ENCODE results near the gene NAV2.
"Not testable (repeated sequence)": the region's sequence is repeated elsewhere in the genome, so short reads cannot be mapped to it uniquely, and the experiment has no call there.

Gene NAV2

DNA sequence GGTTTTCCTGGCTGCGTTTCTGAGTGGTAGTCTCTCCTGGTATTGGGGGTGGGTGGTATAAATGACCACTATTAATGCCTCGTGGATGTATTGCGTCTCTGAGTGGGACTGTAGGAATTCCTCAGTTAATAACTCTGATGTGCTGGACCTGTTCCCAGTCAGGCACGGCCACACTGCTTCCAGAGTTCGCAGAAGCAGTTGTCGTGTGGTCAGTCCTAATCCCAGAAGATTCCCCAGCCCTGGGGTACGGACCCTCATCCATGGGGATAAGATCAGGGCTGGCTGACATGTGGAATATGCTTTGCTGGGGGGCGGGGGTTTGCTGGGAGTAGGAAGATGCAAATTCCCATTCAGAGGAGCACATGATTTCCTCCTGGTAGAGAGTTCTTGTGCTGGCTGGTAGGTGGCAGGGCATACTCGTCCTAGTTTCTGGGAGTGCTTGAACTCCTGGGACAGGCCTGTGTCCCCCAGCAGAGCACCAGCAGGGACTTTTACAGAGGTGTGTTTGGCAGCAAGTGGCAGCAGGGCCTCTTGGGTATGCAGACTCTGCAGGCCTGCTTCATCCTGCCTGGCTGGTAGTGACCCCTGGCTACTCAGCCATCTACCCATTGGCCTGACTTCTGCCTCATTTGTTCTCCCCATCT lies 157.4 kb downstream of the NAV2 start:
- no peak for DNase-seq

DNA sequence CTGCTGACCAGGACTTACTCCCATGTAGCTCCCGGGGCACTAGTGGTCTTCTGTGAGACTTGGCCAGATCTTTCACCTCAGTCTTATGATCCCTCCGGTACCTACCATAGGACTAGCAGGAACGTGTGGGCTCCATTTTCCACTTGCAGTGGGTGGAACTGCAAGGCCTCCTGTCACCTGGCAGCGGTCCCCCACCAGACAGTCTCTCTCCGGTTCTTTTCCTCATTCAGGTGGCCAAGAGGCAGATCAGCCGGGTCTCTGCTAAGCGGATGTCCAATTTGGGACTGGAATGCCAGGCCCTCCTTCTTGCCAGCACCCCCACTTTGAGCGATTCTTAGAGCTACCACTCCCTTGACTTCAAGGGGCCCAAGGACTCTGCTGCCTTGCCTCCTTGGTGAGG lies 158.9 kb downstream of the NAV2 start:
- DNase-seq, result no peak

DNA sequence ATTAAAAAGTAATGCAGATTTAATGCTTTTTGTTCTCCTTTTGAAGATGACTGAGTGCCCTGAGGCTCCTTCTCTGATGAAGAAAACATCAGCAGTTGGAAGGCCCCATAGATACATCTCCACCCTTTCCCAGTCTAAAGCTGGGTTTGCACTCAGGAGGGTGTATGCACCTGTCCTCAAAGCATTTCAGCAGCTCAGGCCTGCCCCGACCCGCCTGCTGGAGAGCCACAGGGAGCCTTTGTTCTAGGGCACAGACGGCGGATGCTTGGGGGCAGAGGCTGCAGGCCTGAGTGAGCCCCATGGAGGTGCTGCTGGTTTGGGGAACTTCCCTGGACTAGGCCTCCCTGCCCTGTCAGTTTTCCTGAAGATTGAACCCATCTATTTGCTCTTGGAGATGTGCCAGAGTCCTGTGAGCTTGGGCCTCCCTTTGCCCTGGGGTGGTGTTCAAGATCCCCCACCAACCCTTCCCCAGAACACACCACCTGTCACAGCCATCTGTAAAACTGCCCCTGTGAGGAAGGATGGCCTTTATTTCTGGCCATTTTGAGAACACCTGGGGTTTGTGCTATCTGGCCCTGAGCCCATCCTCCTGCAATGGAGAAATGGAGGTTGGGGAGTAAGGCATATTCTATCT lies 160.0 kb downstream of the NAV2 start:
- DNase-seq, result no peak

DNA sequence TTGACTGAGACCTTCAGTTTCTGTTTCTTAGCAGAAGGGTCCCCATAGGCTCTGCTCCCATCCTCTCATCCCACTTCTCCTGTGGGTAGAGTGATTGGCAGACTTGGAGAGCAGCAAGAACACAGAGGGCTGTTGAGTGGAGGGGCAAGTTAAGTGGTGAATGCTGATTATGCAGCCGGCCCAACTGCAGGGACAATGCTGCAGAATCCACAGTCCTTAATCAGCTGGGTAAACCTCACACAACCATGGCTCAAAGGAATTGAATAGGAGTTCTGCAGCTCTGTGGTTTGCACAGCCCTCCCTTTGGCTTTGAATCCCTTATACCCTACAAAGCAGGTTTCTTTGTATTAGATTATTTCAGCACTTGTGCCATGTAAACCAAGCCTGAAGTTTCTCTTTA lies 161.1 kb downstream of the NAV2 start:
- no peak for DNase-seq

DNA sequence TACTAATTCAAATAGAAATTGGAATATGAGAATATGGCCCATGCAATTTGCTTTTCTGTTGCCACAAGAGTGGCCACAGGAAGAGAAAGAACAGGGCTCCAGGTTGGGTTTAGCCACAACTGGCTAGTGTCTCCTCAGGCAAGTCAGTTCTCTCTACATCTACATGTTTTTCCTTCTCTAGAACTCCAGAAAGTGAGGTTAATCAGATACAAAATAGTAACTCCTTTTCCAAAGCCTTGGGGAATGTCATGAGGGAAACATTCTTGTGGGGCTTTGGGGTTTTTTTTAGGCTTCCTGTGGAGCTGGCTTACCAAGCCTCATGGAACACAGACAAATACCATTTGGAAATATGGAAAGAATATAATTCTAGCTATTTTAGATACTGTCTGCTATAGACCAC lies 161.6 kb downstream of the NAV2 start:
- no peak for DNase-seq

DNA sequence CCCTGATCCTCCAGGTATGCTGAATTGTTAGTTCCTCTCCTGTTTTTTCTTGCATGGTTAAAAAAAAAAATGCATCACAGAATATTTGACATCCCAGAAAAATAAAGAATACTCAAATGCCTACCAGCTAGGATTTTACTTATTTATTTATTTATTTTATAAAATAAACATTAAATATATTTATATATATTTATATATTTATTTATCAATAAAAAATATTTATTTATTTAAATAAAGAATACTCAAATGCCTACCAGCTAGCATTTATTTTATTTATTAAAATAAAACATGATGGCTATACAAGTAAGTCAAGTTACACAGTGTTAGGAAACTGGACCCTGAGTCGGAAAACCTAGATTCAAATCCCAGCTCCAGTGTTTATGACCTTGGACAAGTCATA lies 164.1 kb downstream of the NAV2 start:
- DNase-seq, result no peak

DNA sequence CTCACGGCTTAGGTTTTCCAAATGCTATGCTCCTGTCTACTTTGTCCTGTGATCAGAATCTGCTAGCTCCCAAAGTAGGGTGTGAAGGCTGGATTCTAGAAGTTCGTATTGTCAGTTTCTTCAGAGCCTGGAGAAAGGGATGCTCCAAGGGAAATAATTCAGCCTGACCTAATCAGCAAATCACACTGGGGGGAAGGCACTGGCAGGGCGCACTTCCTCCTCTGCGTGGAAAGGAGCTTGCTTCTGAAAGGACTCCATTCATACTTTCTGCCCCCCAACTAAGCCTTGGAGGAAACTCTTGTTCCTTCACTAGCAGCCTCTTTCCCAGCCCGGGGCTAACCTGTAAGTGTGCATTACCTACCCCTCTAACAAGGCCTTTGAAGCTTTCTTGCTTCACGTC lies 165.9 kb downstream of the NAV2 start:
- no peak for DNase-seq

DNA sequence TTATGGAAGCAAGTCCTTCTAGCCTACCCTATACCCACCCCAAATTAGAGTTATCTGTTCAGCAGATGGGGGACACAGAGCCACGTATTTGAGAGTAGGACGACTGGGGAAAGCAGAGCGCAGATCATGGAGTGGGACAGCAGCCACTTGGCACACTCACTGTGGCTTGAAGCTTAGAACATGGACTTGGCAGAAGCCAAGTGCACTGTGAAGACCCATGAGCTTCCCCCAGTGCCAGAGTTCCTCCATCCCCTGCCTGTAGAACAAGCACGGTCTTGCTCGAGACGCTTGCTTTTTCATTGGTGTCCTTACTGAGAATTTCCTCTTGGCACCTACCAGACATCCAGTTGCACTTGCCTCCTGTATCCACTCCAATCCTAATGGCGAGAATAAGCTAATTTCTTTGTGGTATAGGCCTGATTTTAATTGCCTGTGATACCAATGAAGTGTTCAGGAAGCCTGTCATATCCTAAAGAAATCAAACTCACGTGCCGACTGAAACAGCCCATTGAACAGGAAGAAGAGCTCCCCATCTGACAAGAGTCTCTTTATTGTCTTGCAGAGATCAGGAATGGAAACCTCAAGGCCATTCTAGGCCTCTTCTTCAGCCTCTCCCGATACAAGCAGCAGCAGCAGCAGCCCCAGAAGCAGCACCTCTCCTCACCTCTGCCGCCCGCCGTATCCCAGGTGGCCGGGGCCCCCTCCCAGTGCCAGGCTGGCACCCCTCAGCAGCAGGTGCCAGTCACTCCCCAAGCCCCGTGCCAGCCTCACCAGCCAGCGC lies 166.9 kb downstream of the NAV2 start:
- DNase-seq, result peak; percentile 50

DNA sequence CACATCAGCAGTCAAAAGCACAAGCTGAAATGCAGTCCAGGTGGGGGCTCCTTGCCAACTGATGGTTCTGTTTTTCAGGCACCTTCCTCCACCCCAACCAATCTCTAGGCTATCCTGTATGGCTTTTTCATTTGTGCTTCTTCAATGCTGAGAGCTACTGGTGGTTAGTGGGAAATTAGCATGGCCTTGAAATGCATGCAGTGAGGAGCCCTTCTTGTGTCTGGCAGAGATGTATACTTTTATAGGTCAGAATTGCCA lies 167.4 kb downstream of the NAV2 start:
- DNase-seq, result no peak

DNA sequence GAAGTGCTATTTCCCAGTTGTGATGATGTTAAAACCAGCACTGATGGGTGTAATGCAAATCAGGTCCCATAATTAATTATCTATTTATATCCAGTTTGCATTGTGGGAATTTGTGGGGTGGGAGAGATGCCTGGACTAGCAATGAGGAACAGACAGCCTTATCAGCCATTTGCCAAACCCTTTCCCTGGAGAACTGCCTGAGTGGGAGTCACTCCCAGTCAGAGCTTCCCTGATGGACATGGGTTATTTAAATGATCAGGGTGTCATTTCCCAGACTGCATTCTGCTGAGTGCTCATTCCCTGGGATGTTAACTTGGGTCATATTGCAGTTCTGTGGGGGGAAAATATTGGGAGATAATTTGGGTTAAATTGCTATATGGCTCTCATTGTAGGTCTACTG lies 168.5 kb downstream of the NAV2 start:
- no peak for DNase-seq

DNA sequence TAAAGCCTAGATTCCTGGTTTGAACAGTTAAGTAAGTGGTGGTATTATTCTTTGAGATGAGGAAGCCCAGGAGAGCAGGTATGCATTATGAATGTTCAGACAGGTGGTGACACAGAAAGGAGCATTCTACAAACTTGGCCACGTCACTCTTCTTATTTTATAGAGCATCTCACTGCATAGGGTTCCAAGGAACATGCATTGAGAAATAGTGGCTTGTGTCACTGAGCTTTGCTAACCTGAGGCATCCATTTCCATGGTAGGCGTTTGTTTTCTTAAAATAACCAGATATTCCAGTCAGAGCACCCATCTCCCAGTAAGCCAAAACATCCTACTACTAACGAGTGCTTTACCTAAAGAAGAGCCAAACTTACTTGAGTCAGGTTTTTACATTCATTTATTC lies 169.7 kb downstream of the NAV2 start:
- no peak for DNase-seq

DNA sequence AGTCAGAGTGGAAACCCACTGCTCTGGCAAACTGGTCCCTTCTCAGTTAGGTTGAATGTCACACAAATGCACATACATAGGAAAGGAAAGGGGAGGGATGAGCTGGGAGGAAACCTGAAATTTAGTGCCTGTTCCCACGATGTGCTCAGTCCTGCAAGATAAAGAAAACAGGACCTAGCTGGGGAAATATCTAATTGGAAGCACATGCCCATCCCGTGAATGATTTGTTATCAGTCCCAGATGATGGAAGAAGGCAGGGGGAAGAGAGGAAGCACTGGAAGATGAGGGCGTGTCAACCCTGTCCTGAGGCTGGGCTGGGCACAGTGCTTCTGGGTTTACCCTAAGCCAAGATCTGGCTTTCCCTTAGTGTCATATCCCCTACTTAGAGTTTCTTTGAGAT lies 173.9 kb downstream of the NAV2 start:
- no peak for DNase-seq

DNA sequence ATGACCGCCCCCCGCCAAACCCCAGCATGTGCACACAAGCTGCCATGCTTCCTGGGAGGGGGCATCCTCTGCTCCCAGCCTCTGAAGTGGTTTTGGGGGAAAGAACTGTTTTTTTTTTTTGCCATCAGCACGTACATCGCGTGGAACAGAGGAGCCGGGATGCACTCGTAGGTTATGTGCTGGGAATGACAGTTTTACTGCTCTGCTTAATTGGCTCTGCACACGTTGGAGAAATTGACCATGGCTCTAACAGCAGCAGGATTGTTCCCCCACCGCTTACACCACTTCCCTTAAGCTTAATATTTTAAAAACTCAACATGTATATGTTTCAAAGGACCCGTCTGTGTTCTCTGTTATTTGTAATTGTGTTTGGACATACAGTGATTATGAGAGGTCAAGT lies 175.2 kb downstream of the NAV2 start:
- no peak for DNase-seq

DNA sequence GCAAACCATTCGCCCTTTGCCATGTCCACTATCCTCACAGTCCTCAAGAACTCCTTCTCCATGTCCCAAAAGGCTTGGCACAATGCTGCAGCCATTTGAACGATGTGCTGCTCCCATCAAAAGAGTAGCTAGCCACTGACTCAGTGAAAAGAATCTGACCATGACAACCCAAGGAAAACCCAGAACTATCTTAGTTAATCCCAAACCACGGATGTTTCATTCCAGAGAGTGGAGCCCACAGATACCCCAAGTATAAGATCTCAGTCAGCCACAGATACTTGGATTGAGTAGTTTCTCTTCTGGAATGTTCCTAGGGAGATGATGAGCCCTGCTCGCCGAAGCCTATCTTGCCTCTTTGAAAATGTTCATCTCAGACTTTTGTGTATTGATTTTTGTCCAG lies 176.9 kb downstream of the NAV2 start:
- DNase-seq, result no peak

DNA sequence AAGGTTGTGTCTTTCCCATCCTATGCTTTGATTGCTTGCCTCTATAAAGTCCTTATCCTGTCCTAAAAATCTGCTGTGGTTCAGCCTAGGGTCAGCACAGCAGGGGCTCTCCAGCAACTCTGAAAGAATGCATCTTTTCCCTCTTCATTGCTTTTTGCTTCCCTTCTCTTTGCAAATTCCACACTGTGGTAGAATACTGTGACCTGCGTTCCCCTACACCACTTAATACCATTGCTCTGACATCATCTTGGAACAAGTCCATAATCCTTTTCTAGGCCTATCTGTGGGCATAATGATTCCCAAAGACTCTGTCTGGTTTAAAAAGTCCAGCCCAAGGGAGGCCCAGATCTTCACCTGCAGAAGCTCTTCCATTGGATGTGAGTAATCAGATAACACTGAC lies 177.7 kb downstream of the NAV2 start:
- DNase-seq, result no peak

DNA sequence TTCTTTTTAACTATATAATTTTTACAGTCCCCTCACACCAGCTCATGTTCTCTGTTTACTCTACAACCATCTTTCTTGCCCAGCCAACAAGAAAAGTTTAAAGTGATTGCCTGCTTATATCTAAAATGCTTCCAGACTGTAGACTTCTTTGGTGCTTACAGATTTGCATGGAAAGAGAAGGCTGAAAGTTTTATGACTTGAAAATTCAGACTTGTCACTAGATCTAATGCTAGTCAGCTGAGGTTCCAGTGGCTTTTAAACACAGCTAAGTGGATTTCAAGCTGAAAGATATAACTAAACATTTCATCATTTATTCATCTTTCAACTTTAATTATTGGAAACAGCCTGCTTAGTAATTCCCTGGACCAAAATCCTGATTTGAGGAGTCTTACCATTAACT lies 178.4 kb downstream of the NAV2 start:
- no peak for DNase-seq

DNA sequence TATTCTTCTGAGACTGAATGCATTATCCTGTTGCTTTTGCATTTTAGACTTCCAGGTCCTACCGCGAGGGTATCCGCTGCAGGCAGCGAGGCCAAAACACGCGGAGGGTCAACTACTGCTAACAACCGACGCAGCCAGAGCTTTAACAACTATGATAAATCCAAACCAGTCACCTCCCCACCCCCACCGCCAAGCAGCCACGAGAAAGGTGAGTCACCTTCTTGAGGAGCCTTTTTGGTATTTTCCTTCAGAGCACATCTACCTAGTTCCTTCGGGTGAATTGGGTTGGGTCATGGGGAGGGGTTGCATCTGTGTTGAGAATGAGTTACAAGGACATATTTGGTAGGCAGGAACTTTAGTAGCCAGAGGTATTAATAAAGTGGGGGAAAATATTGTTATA lies 179.8 kb downstream of the NAV2 start:
- DNase-seq, result no peak

DNA sequence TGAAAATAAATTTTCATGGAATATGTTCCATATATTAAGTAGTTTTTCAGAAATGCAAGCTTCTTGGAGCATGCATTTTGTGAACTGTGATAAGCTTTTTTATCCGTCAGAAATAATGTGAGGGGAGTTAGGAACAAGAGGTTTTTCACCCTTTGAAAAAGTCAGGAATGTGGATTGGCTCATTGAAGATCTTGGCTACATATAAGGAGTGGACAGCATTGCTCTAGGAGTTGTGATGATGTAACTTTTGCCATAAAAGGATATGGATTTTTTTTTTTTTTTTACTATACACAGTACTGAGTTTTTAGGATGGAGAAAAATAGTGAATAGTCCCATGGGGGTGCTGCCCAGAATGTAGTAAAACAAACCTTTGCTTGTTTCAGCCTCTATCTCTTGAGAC lies 180.2 kb downstream of the NAV2 start:
- DNase-seq, result no peak

DNA sequence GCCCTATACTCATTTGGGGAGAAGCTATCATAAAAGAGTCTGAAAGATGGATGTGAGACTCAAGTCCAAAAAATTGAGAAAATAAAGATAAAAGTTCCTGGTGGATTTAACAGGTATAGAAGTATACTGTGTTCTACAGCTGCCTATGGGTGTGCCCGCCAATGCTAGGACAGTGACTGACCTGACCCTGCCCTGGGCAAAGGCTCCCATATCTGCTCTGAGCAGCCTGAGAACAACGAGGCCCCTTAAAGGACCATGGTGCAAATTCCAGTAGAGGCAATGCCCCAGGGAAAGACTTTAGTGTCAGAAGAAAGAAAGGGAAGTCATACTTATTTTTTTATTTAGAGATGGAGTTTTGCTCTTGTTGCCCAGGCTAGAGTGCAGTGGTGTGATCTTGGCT lies 181.8 kb downstream of the NAV2 start:
- no peak for DNase-seq

DNA sequence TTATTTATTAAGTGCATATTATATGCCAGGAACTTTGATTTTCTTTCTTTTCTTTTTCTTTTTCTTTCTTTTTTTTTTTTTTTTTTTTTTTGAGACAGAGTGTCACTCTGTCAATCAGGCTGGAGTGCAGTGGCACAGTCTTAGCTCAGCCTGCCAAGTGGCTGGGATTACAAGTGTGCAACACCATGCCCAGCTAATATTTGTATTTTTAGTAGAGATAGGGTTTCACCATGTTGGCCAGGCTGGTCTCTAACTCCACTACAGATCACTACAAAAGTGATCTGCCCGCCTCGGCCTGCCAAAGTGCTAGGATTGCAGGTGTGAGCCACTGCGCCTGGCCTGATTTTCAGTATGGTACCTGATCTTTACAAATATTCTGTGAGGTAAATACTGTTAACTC lies 182.4 kb downstream of the NAV2 start:
- not testable (repeated sequence) for DNase-seq

DNA sequence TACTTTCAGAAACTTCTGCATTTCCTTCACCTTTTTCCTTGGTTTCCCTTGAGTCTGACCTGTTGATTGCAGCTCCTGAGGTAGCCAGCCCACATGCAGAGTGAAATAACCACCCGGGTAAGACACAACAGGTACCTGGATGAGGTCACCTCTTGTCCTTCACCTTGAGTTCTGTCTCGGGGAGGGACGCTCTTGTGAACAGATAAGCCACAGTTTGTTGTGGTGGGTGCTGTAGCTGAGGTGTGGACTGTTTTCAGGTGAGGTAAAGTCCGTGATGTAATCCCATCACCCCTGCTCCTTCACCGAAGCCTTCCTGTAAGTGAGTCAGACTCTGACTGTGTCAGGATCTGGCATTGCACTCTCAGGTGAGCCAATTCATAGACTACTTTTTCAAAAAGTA lies 183.1 kb downstream of the NAV2 start:
- no peak for DNase-seq

DNA sequence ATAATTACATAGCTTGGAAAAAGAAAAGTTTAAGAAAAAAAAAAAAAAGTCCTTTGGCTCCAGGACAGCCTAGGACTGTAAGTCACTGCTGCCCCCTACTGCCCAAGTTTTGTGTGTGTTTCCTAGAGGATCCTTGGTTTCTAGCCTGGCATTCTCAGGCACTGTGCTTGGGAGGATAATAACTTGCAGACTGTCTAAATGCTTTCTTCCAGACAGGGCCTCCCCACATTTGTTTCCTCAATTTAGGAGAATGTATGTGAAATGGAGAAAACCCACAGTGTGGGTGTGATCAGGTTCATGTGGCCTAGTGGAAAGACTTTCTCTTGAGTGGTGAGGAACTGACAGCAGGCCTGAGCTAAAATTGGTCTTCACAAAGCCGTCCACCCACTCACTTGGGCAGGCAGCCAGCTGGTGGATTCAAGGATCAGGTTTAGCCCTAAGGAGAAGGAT lies 191.0 kb downstream of the NAV2 start:
- peak; percentile 82 for DNase-seq

DNA sequence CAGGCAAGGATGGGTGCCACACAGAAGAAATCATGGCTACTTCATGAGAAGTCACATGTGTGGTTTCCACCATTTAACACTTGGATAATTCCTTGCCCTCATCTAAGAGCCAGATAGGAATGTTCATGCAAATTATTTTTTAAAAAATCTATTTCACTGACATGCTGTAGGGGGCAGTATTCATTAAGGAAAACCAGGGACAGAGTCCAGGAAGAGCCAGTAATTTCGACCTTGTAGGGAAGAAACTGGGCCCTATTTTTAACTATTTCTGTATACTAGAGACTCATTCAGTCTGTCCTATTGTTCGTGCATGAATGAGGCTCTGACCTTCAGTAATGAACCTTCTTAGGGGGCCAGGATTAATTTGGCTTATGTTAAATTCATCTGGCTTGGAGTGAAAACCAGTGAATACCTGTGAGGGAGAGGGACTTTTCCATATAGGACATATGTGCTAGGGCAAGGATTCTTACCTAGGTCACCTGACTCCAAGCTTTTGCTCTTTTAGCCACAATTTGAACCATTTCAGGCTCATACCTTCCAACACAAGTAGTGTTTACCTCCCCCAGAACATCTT lies 192.7 kb downstream of the NAV2 start:
- DNase-seq, result no peak

DNA sequence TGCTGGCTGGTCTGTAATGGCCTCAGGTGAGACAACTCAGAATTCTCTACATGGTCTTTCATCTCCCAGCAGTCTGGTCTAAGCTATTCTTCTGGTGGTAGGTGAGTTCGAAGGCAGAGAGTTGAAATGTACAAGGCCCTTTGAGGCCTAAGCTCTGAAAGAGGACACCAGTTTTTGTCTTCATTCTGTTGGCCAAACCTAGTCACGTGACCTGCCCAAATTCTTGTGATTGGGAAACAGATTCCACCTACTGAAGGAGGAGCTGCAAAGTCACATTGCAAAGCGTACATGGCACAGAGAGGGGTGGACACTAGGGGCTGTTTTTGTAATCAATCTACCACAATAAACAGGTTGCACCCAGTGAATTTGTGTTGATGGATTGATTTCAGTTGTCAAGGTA lies 193.5 kb downstream of the NAV2 start:
- no peak for DNase-seq

Measured in right hindlimb (tissue), 1 donor.